GM12892 (cell line): ENCODE measurements around the gene VSTM4.

Source experiments
- DNase-seq: peaks from one replicate; pipeline ENCODE4 v3.0.0; 2011; ENCODE audit not compliant: insufficient read length
- FAIRE-seq: peaks from 2 replicates; lab custom pipeline; 2011; peaks lifted over from hg19 to GRCh38; lab: Jason Lieb, UNC
- POLR2A ChIP-seq: IDR thresholded peaks from 2 replicates; pipeline ENCODE4 v1.6.1; 2011; ENCODE audit warnings: low read depth, low read length, control low read depth
- POLR2AphosphoS5 ChIP-seq: IDR thresholded peaks from 2 replicates; pipeline ENCODE4 v1.6.1; 2011; ENCODE audit warnings: low read depth, low read length, control low read depth
- TAF1 ChIP-seq: IDR thresholded peaks from 2 replicates; pipeline ENCODE4 v1.6.1; 2011; ENCODE audit warnings: low read depth, mild to moderate bottlenecking, control low read depth, low read length, borderline replicate concordance

The VSTM4 gene

DNA sequence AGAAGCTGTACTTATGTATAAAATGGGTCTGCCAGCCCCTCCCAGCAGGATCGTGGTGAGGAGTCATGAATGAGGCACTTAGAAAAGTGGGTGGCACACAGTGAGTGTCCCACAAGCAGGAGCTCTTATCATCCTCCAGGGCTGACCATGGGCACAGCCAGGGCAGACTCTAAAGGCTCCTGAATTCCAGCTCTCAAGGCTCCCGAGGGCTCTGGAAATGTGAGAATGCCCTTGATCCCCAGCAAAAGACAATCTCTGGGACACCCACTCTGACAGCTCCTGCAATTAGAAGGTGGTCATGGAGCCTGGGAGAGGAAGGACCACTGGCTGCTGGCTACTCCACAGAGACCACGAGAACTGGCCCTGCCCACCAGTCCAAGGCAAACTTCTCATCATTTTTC, 1.6 kb downstream of the VSTM4 start:
- no peak for DNase-seq
- no peak for FAIRE-seq
- no peak for TF ChIP-seq POLR2A
- TF ChIP-seq POLR2AphosphoS5, result no peak
- TF ChIP-seq TAF1, result no peak

DNA sequence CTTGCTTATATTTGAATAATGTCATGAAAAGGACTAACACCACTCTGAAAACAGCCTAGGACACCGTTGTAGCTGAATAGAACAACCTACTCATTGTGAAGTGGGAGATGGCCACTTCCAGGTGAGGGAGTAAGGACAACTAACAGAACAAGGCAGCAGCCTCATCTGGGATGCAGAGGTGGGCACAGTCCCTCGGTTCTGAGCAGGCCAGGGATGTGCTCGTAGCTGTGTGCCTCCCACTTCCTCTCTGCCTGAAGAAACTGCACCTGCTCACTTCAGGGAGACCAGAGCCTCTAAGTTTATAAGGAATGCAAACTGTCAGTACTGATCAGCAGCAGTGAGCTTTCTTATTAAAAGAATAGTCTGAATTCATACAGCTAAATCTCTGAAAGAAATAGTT, 2.5 kb downstream of the VSTM4 start:
- TF ChIP-seq POLR2A, result no peak
- no peak for TF ChIP-seq TAF1
- no peak for TF ChIP-seq POLR2AphosphoS5
- DNase-seq, result no peak
- no peak for FAIRE-seq

DNA sequence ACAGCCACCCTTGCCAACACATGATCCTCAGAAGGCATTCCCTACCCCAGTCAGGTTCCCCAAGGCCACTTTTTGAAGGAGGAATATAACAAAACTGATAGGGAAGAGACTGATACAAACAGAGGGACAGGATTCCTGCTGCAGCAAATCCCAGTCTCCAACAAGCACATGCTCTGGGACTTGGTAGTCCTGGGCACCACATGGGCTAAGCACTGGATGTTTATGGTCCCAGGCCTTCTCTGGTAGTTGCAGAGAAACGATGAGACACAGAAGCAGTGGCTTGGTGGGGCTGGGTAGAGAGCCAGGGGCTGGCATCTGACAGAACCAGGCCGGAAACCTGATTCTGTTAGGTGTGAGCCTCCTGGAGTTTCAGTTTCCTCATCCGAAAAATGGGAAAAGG, 3.2 kb downstream of the VSTM4 start:
- DNase-seq (no peak), FAIRE-seq (no peak)
- TF ChIP-seq TAF1 (no peak), POLR2A (no peak)

DNA sequence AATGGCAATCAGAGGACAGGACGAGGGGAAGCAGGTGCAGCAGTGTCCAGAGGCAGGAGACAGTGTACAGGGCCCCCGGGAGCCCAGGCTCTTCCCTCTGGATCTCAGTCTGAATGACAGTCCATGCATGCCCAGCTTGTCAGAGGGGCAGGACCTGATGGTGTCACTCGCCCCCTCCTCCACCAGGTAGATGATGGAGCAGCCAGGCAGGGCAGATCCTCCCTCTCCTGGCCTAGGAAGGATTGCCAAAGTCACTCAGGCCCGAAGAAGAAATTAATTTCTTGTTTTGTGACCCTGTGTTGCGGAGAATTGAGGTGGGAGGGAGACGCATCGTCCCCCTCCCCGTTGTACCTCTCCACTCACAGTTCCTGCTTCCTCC, 4.0 kb downstream of the VSTM4 start:
- TF ChIP-seq POLR2AphosphoS5, result no peak
- no peak for TF ChIP-seq POLR2A
- TF ChIP-seq TAF1, result no peak
- FAIRE-seq (no peak), DNase-seq (no peak)

DNA sequence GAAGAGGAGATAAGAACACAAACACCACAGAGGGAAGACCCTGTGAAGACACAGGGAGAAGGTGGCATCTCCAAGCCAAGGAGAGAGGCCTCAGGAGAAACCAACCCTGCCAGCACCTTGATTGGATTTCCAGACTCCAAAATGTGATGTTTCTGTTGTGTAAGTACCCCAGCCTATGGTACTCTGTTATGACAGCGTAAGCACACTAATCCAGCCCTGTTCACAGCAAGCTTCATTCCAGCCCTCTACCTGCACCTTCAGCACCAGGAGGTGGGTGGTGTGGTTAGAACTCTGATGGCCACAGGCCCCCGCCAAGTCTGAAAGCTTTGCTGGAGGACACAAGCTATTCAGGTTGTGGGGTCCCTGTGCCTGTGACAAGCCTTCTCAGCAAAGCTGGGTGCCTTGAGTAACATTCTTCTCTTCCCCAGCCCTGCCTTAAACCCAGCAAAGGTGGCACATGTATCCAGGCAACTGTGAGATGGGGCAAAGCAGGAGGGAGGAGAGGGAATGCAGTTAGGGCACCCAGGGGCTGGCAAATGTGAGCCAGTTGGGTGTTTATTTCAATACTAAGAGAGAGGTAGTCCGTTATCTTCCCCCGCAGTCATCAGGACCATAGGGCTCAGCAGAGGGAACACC, 4.5 kb downstream of the VSTM4 start:
- no peak for TF ChIP-seq POLR2AphosphoS5
- TF ChIP-seq POLR2A, result no peak
- TF ChIP-seq TAF1, result no peak
- FAIRE-seq (no peak), DNase-seq (no peak)

DNA sequence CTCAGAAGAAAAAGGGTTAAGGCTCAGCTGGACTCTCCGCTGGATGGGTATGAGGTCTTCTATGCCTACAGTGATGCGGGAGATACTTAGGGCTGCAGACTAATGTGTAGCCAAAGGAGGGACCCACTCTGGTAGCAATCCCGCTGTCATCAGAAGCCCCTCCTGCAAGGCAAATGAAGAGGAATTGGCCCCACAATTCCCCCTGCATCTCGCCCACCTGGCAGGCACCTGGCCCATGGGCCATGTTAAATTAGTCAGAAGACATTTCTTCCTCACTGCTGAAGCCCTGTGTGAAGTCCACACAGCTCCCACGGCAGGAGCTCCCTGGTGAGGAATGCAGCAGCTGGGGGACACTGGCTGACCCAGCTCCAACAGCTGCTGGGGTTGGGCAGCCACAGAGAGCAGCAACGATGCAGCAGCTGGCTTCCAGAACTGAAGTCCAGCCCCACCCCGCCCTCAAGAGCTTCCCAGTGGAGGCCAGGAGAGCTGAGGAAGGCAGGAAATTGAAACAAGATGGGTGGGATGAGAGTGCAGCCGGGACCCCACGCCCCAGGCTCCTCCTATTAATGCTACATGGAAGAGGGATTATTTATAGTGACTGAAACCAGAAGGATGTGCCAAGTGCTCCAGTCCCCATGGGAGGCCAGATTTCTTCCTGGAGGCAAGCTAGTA, 5.5 kb downstream of the VSTM4 start:
- DNase-seq, result no peak
- TF ChIP-seq TAF1, result no peak
- no peak for TF ChIP-seq POLR2A
- no peak for TF ChIP-seq POLR2AphosphoS5
- FAIRE-seq, result no peak

DNA sequence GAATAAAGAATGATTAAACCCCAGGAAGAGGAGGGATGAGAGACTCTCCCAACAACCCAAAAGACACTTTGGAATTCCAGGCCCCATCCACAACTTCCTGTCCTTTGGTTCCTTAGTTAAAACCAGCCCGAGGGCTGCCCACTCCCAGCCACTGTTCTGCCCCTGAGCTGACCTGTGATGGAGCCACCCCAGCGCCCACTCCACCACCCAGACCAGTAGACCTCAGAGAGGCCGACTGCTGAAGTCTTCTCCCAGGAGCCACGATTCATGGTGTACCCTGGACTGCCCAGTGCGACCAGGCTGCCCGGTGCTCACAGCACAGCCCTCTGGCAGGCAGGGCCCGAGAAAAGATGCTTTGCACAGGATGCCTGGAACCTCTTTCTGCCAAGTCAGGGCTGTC, 6.7 kb downstream of the VSTM4 start:
- FAIRE-seq (no peak), DNase-seq (no peak)
- TF ChIP-seq POLR2AphosphoS5 (no peak), POLR2A (no peak), TAF1 (no peak)

DNA sequence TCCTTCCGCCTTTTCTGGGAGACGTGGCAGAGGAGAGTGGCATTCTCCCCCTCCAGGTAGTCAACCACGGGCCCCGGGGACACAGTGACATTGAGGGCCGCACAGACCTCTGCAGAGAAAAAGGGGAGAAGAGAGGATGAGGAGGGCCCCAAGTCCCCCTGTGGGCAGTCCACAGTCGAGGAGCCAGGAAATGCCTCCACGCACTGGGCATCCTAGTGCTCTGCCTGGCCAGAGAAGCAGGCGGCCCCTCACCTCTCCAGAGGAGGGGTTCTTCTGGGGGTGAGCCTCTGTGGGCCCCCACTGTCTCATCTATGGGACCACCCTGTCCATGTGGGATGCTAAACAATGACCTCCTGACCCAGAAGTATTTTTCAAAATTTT, 7.4 kb downstream of the VSTM4 start:
- DNase-seq (no peak), FAIRE-seq (no peak)
- TF ChIP-seq POLR2AphosphoS5 (no peak), POLR2A (no peak), TAF1 (no peak)

DNA sequence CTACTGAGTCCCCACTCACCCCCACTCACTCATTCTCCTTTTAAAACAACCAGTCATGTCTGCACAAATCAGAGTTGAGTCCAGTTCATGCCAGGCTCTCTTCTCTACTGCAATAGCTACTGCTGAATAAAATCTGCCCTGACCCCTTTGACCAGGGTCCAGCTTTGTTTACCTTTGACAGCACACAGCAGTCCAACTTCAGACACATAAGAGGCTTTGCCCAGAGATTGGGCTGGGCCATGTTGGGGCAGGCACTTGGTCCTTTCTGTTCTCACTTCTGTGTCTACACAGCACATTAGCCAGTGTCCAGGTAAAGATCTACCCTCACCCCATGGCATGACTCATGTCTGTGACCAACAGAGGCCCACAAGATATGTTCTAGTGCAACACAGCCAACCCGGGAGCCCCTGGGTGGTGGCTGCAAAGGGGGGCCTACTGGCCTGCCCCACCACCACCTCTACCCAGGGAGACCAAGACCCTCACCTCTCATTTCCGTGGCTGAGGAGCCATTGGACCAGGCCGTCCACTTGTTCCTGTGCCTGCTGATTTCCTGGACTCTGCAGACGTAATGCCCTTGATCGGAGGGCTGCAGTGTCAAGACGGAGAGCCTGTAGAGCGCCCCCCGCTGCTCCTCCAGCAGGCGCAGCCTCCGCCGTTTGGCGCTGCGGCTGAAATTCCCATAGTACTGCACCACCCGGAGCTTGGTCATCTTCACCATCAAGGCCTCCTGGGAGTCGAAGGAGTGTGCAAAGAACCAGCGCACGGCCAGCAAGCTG, 8.0 kb downstream of the VSTM4 start:
- no peak for DNase-seq
- TF ChIP-seq POLR2A (no peak), POLR2AphosphoS5 (no peak), TAF1 (no peak)
- FAIRE-seq, result no peak

DNA sequence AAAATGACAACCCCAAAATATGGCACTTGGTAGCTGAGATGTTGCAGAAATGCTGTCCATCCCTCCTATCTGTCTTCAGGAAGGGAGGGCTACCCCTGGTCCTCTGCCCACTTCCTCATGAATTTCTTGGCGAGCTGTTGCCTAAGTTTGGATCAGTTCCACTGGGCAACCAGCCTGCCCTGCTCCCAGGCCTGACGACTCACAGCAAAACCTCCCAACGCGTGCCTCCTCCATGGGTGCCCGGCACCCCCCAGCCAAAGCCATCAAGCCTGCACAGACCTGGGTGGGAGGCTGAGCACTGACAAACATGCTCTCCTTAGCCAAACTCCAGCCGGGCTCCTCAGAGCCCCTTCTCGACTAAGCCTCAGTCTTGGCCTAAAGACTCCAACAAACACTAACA, 8.9 kb downstream of the VSTM4 start:
- FAIRE-seq (no peak), DNase-seq (no peak)
- TF ChIP-seq POLR2AphosphoS5, result no peak
- no peak for TF ChIP-seq TAF1
- no peak for TF ChIP-seq POLR2A

DNA sequence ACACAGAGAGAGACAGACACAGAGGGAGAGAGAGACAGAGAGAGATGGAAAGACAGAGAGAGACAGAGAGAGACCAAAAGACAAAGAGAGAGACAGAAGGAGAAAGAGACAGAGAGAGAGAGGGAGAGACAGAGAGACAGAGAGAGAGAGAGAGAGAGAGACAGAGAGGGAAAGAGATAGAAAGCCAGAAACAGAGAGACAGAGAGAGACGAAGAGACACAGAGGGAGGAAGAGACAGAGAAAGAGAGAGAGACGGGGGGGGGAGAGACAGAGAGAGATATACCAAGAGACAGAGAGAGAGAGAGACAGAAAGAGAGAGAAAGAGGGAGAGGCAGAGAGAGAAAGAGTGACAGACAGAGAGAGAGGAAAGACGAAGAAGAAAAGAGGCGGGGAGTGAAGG, 10.2 kb downstream of the VSTM4 start:
- FAIRE-seq (no peak), DNase-seq (no peak)
- TF ChIP-seq TAF1 (no peak), POLR2A (no peak), POLR2AphosphoS5 (no peak)

DNA sequence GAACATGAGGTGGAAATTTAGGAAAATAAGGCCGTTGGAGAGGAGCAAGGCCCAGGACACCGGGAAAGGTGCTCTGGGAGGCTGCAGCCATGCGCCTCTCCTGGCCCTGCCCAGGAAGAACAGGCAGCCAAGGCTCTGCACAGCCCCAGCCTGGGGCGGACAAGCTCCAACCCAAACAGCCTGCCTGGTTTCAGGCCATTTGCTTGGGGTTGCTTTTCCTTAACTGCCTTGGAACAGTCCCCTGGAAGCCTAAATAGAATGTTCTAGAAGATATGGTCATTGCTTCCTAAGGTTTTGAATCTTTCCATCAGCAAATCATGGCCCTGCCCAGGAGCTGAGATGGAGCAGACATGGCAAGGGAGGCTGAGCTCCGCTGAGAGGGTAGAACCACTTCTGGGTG, 11.0 kb downstream of the VSTM4 start:
- TF ChIP-seq POLR2A (no peak), POLR2AphosphoS5 (no peak), TAF1 (no peak)
- FAIRE-seq, result no peak
- DNase-seq, result no peak

DNA sequence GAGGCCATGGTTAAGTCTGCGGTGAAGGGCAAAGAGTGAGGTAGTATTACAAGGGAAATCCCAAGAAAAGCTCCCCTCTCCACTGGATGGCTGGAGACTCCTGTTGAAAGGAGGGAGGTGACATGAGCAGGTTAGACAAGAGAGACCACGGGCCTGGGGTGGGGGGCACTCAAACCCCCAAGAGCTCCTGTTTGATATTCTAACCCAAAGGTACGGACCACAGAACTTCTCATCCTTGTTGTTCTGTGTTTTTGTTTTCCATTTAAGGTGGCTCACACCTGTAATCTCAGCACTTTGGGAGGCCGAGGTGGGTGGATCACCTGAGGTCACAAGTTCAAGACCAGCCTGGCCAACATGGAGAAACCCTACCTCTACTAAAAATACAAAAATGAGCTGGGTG, 11.6 kb downstream of the VSTM4 start:
- DNase-seq (no peak), FAIRE-seq (no peak)
- no peak for TF ChIP-seq TAF1
- TF ChIP-seq POLR2A, result no peak
- TF ChIP-seq POLR2AphosphoS5, result no peak
